IMR-90 (cell line): ENCODE results near the gene IFNG-AS1. TPM values are rescaled to one million over a fixed set of nuclear protein-coding genes. Genes with fewer than 3 reads are reported as not detected.

Experiments used
- ATAC-seq: fragments of 200-7000 bp; cut with Tn5 transposase; 2 replicates; pipeline ENCODE4 v1.9.1; 2020; ENCODE audit warnings: low read depth, mild to moderate bottlenecking, moderate library complexity
- BruUV-seq: library from RNA; stranded (reverse); fragments of 400-500 nt; replicated peaks from 2 replicates; lab custom pipeline; 2021; lab: Mats Ljungman, UMichigan
- CTCF ChIA-PET: fragments of 300-600 bp; formaldehyde crosslinking; extraction: SDS; loops from one replicate; lab custom pipeline; 2021; ENCODE audit warnings: antibody characterized with exemption; lab: Yijun Ruan, JAX
- POLR2A ChIA-PET: fragments of 300-600 bp; sonication (Branson Sonifier 250); formaldehyde crosslinking; loops from one replicate; lab custom pipeline; 2022; ENCODE audit warnings: antibody characterized with exemption; ENCODE audit not compliant: unreplicated experiment; lab: Charles Lee
- DNase-seq: peaks from one replicate; pipeline ENCODE4 v3.0.0; 2013
- H2AFZ ChIP-seq: replicated peaks from 2 replicates; pipeline ENCODE3; 2013; ENCODE audit warnings: low read length, mild to moderate bottlenecking; ENCODE audit not compliant: poor library complexity
- H2AK5ac ChIP-seq: 2 replicates; pipeline ENCODE4 v1.6.1; 2013; ENCODE audit warnings: low read depth, low read length, inconsistent platforms
- H2AK9ac ChIP-seq: replicated peaks from 2 replicates; pipeline ENCODE3; 2013; ENCODE audit warnings: mild to moderate bottlenecking, low read depth, low read length, moderate library complexity; ENCODE audit not compliant: poor library complexity
- H2BK120ac ChIP-seq: 2 replicates; pipeline ENCODE4 v1.6.1; 2013; ENCODE audit warnings: low read depth, low read length, inconsistent platforms
- H2BK15ac ChIP-seq: 3 replicates; pipeline ENCODE4 v1.6.1; 2013; ENCODE audit warnings: low read depth, low read length, inconsistent platforms
- H2BK20ac ChIP-seq: 2 replicates; pipeline ENCODE4 v1.6.1; 2013; ENCODE audit warnings: low read depth, mild to moderate bottlenecking, inconsistent platforms, low read length, moderate library complexity
- H2BK5ac ChIP-seq: 2 replicates; pipeline ENCODE4 v1.6.1; 2013; ENCODE audit warnings: mild to moderate bottlenecking, low read depth, low read length, inconsistent platforms; ENCODE audit not compliant: poor library complexity, severe bottlenecking
- H3K14ac ChIP-seq: replicated peaks from 2 replicates; pipeline ENCODE4 v1.6.1; 2013; ENCODE audit warnings: low read depth, low read length, inconsistent platforms
- H3K18ac ChIP-seq: 2 replicates; pipeline ENCODE4 v1.6.1; 2013; ENCODE audit warnings: low read depth, low read length, control low read depth
- H3K23ac ChIP-seq: 2 replicates; pipeline ENCODE4 v1.6.1; 2013; ENCODE audit warnings: low read depth, low read length, inconsistent platforms
- H3K27ac ChIP-seq: 2 replicates; pipeline ENCODE4 v1.5.1; 2013; ENCODE audit warnings: mild to moderate bottlenecking, control low read depth, low read length; ENCODE audit not compliant: insufficient read depth
- H3K27me3 ChIP-seq: 2 replicates; pipeline ENCODE4 v1.6.1; 2013; ENCODE audit warnings: low read length; ENCODE audit not compliant: control insufficient read depth, insufficient read depth
- H3K36me3 ChIP-seq: 2 replicates; pipeline ENCODE4 v1.6.1; 2013; ENCODE audit warnings: low read length, mixed read lengths; ENCODE audit not compliant: control insufficient read depth, insufficient read depth
- H3K4ac ChIP-seq: 2 replicates; pipeline ENCODE4 v1.6.1; 2013; ENCODE audit warnings: low read depth, low read length, inconsistent platforms
- H3K4me1 ChIP-seq: 2 replicates; pipeline ENCODE4 v1.6.1; 2013; ENCODE audit warnings: low read length, mixed read lengths; ENCODE audit not compliant: control insufficient read depth, insufficient read depth
- H3K4me2 ChIP-seq: 2 replicates; pipeline ENCODE4 v1.6.1; 2013; ENCODE audit warnings: low read depth, mild to moderate bottlenecking, control low read depth, low read length, moderate library complexity
- H3K4me3 ChIP-seq: 2 replicates; pipeline ENCODE4 v1.5.1; 2013; ENCODE audit warnings: low read depth, mild to moderate bottlenecking, control low read depth, low read length, moderate library complexity; ENCODE audit not compliant: insufficient read depth
- H3K56ac ChIP-seq: 2 replicates; pipeline ENCODE4 v1.6.1; 2013; ENCODE audit warnings: low read length, inconsistent platforms; ENCODE audit not compliant: insufficient read depth; ENCODE audit errors: extremely low read depth
- H3K79me1 ChIP-seq, 2 experiments: 2 replicates each; pipeline ENCODE4 v1.6.1; 2013; ENCODE audit warnings: low read length in 2 of 2, inconsistent platforms in 1 of 2, low read depth in 1 of 2
- H3K9ac ChIP-seq: 2 replicates; pipeline ENCODE4 v1.6.1; 2013; ENCODE audit warnings: low read depth, low read length, control low read depth
- H3K9me1 ChIP-seq: 2 replicates; pipeline ENCODE4 v1.6.1; 2013; ENCODE audit warnings: low read length, inconsistent platforms; ENCODE audit not compliant: insufficient read depth
- H3K9me3 ChIP-seq: 2 replicates; pipeline ENCODE4 v1.6.1; 2013; ENCODE audit warnings: low read length; ENCODE audit not compliant: control insufficient read depth, insufficient read depth
- H4K20me1 ChIP-seq: 2 replicates; pipeline ENCODE4 v1.6.1; 2013; ENCODE audit warnings: low read length, inconsistent platforms; ENCODE audit not compliant: insufficient read depth
- H4K5ac ChIP-seq: 2 replicates; pipeline ENCODE4 v1.6.1; 2013; ENCODE audit warnings: mild to moderate bottlenecking, low read depth, low read length, control low read depth
- H4K8ac ChIP-seq, 2 experiments: 2 replicates each; pipeline ENCODE4 v1.6.1; 2013; ENCODE audit warnings: low read depth in 2 of 2, low read length in 2 of 2, control low read depth in 1 of 2, inconsistent platforms in 1 of 2
- H4K91ac ChIP-seq: 2 replicates; pipeline ENCODE4 v1.6.1; 2013; ENCODE audit warnings: low read depth, low read length, inconsistent platforms; ENCODE audit not compliant: insufficient read depth
- BHLHE40 ChIP-seq: fragments of 150-350 bp; IDR thresholded peaks from 2 replicates; pipeline ENCODE4 v1.6.1; 2016; ENCODE audit warnings: mild to moderate bottlenecking, low read depth, low read length
- CEBPB ChIP-seq: IDR thresholded peaks from 2 replicates; pipeline ENCODE4 v1.6.1; 2012; ENCODE audit warnings: low read depth, low read length, improper control_type of control experiment
- ELK1 ChIP-seq: fragments of 150-350 bp; IDR thresholded peaks from 2 replicates; pipeline ENCODE4 v1.6.1; 2016; ENCODE audit warnings: low read depth, mild to moderate bottlenecking, low read length, moderate library complexity, borderline replicate concordance
- FOS ChIP-seq: fragments of 150-350 bp; IDR thresholded peaks from 2 replicates; pipeline ENCODE4 v1.6.1; 2016; ENCODE audit warnings: low read depth, low read length
- MAFK ChIP-seq: IDR thresholded peaks from 2 replicates; pipeline ENCODE4 v1.6.1; 2012; ENCODE audit warnings: low read depth, low read length, improper control_type of control experiment
- MAZ ChIP-seq: IDR thresholded peaks from 2 replicates; pipeline ENCODE4 v1.6.1; 2012; ENCODE audit warnings: low read depth, mild to moderate bottlenecking, low read length, improper control_type of control experiment, moderate library complexity, borderline replicate concordance
- MXI1 ChIP-seq: IDR thresholded peaks from 2 replicates; pipeline ENCODE4 v1.6.1; 2012; ENCODE audit warnings: low read depth, mild to moderate bottlenecking, low read length, moderate library complexity, borderline replicate concordance
- NFE2L2 ChIP-seq: fragments of 150-350 bp; IDR thresholded peaks from 2 replicates; pipeline ENCODE4 v1.6.1; 2016; ENCODE audit warnings: low read depth, mild to moderate bottlenecking, low read length
- POLR2A ChIP-seq: IDR thresholded peaks from 2 replicates; pipeline ENCODE4 v1.6.1; 2012; ENCODE audit warnings: mild to moderate bottlenecking, low read depth, low read length
- RCOR1 ChIP-seq: IDR thresholded peaks from 2 replicates; pipeline ENCODE4 v1.6.1; 2012; ENCODE audit warnings: mild to moderate bottlenecking, low read length, improper control_type of control experiment; ENCODE audit not compliant: insufficient replicate concordance
- RFX5 ChIP-seq: IDR thresholded peaks from 2 replicates; pipeline ENCODE4 v1.8.0; 2012; ENCODE audit warnings: low read depth, mild to moderate bottlenecking, low read length, moderate library complexity
- SMC3 ChIP-seq: fragments of 150-350 bp; IDR thresholded peaks from 2 replicates; pipeline ENCODE4 v1.6.1; 2016; ENCODE audit warnings: low read depth, mild to moderate bottlenecking, antibody characterized with exemption, low read length, moderate library complexity
- USF2 ChIP-seq: fragments of 150-350 bp; IDR thresholded peaks from 2 replicates; pipeline ENCODE4 v1.6.1; 2017; ENCODE audit warnings: mild to moderate bottlenecking, antibody characterized with exemption, low read length, low read depth
- WGBS, 2 experiments: methylation state at CpG; one replicate each; pipeline versions ENCODE4 v1.1.5 to v1.1.7; 2013; ENCODE audit warnings: missing lambda C conversion rate in 2 of 2; ENCODE audit not compliant: insufficient read length in 1 of 2; ENCODE audit errors: extremely low coverage in 2 of 2; 5-methylcytosine and 5-hydroxymethylcytosine counted together
- dilution Hi-C: fragments of 300-500 bp; cut with HindIII; formaldehyde crosslinking; loops from one replicate; pipeline ENCODE4 v1.14.3; 2018; ENCODE audit warnings: low sequenced_read_pairs; ENCODE audit not compliant: unreplicated experiment
- in situ Hi-C: fragments of 300-500 bp; cut with MboI; formaldehyde crosslinking; loops from 3 replicates; pipeline ENCODE4 v1.14.3; 2019; ENCODE audit warnings: low sequenced_read_pairs, inconsistent platforms, mixed read lengths
- intact Hi-C: fragments of 100-400 bp; cut with micrococcal nuclease; formaldehyde crosslinking; loops from 2 replicates; pipeline ENCODE4 v1.10.0; 2022
- polyA plus RNA-seq, 3 experiments: library from polyadenylated mRNA; depleted of rRNA; stranded (reverse); fragments of >200 nt; gene quantifications; 2 replicates each; pipeline ENCODE4 v1.2.3, GENCODE V29; 2012; ENCODE audit warnings: low replicate concordance in 1 of 3
- total RNA-seq: library from RNA; depleted of rRNA; stranded (reverse); fragments of >200 nt; gene quantifications from 2 replicates; pipeline ENCODE4 v1.2.3, GENCODE V29; 2012

IFNG-AS1 gene
- total and polyA plus RNA-seq, 2 of the 4 experiments (the other 2 are of a cell fraction): not detected

- no peak overlapping the region for H3K14ac ChIP-seq
Observed at GRCh38 chr12:67988601-67989021, 636 bp upstream of the IFNG-AS1 start.

More at GRCh38 chr12:67988601-67989021, 636 bp upstream of the IFNG-AS1 start:
- Histone ChIP-seq H3K4me2 (no peak overlapping the region), H2BK120ac (no peak overlapping the region), H3K36me3 (no peaks in the 10 kb centered on the region), H4K5ac (no peak overlapping the region), H3K56ac (no peak overlapping the region), H4K8ac (no peak overlapping the region), H2AK5ac (no peak overlapping the region), H2BK15ac (no peak overlapping the region), H3K18ac (no peak overlapping the region), H3K4me1 (no peaks in the 10 kb centered on the region), H3K9me1 (no peaks in the 10 kb centered on the region), H2BK5ac (no peak overlapping the region), H3K79me1 (no peaks in the 10 kb centered on the region), H3K9me3 (no peaks in the 10 kb centered on the region), H3K23ac (no peak overlapping the region), H3K9ac (no peak overlapping the region), H3K27me3 (peaks cover 9% of the 10 kb centered on the region), H2AK9ac (no peak overlapping the region), H4K20me1 (no peaks in the 10 kb centered on the region), H3K27ac (no peak overlapping the region), H2BK20ac (no peak overlapping the region), H2AFZ (no peak overlapping the region), H3K4me3 (no peak overlapping the region), H3K4ac (no peak overlapping the region), H4K91ac (no peak overlapping the region)
- intact Hi-C loops: no loop called here
- ATAC-seq: no peak
- BruUV-seq: no TSS peak
- no peak for TF ChIP-seq MAFK
- TF ChIP-seq RFX5: no peak
- TF ChIP-seq FOS: no peak
- TF ChIP-seq POLR2A: no peak
- TF ChIP-seq MAZ: no peak
- TF ChIP-seq NFE2L2: no peak
- no peak for TF ChIP-seq RCOR1
- no peak for TF ChIP-seq USF2
- TF ChIP-seq CEBPB: no peak
- no peak for TF ChIP-seq ELK1
- no peak for TF ChIP-seq SMC3
- TF ChIP-seq BHLHE40: no peak
- no peak for TF ChIP-seq MXI1
- WGBS, 2 experiments: no CpG with 5 or more reads among the region's 1 CpG
- POLR2A ChIA-PET: no interaction called here
- CTCF ChIA-PET: no interaction called here
- DNase-seq: no peak
- in situ Hi-C loops: no loop called here
- dilution Hi-C loops: no loop called here
